A549 (cell line): Measurements from ENCODE around the gene SOS2.

ENCODE experiments used
- EP300 ChIP-seq, 2 experiments: fragments of >200 bp; sonication (Bioruptor Twin); formaldehyde crosslinking; IDR thresholded peaks; 2 replicates in 1 of 2; 3 replicates in 1 of 2; pipeline ENCODE4 v1.6.1; 2016 to 2017
- POLR2A ChIP-seq: IDR thresholded peaks from 2 replicates; pipeline ENCODE4 v1.6.1; 2012; ENCODE audit warnings: mild to moderate bottlenecking, low read length
- RFX5 ChIP-seq: fragments of 450-650 bp; IDR thresholded peaks from 2 replicates; pipeline ENCODE4 v1.7.1; 2014; ENCODE audit warnings: antibody characterized with exemption, mild to moderate bottlenecking, moderate library complexity

DNA sequence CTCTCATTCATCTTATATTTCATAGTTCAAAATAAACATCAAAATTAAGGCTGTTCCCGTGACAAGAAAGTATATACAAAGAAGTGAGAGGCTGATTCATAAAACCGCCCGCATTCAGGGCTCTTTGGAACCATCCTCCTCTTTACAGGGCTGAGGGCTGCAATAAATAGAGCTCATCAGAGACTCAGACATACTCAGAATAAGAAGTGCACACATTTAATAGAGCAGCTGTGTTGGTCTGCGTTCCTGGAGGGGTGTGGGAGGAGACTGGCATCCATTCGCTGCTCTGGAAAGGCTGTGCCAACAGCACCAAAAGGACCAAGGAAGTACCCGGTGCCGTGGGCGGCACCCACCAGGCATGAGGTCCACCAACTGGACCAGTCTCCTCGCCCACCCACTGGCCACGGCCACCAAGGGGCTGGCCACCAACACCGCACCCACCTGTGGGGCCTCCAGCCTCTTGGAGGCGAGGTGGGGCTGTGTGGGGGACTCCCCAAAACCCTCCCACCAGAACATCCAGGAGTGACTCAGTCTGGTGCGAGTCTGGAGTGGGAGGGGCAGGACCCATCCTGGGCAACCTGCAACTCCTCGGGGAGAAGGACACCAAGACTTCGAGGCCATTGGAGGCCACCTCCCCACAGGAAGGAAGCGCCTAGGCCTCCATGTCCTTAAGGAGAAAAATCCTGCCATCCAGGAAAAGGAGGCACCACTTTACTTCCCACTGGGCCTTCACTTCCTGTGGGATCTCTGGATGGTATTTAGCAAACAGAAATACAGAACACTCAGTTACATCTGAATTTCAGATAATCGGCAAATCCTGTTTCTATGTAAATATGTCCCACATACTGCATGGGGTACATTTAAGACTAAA is 147.7 kb downstream of the SOS2 start:
- TF ChIP-seq EP300 (IDR thresholded peaks at IDR 0.05) = no peak
- no peak for TF ChIP-seq RFX5
- no peak for TF ChIP-seq POLR2A
